Amniotic epithelial cell (primary cell): ENCODE measurements around the gene ZAP70.

Experiments used
- DNase-seq: peaks from one replicate; pipeline ENCODE4 v3.0.0-alpha.2; 2010; ENCODE audit warnings: low read depth

The ZAP70 gene

GRCh38 chr2:97752342-97753334 is 39.3 kb downstream of the ZAP70 start:
- DNase-seq = peak; percentile 19

GRCh38 chr2:97754690-97755346 is 41.4 kb downstream of the ZAP70 start:
- no peak for DNase-seq

- DNase-seq = no peak
These were observed 42.1 kb downstream of the ZAP70 start for GRCh38 chr2:97755491-97755890.

GRCh38 chr2:97757062-97757461 is 43.7 kb downstream of the ZAP70 start:
- DNase-seq = no peak

GRCh38 chr2:97758131-97758705 is 44.8 kb downstream of the ZAP70 start:
- no peak for DNase-seq

GRCh38 chr2:97759727-97760407 is 46.5 kb downstream of the ZAP70 start:
- no peak for DNase-seq

GRCh38 chr2:97760480-97761049 is 47.2 kb downstream of the ZAP70 start:
- no peak for DNase-seq

- no peak for DNase-seq
These were observed 47.8 kb downstream of the ZAP70 start for GRCh38 chr2:97761192-97761591.

- DNase-seq = no peak
These were observed 49.9 kb downstream of the ZAP70 start for GRCh38 chr2:97763176-97763845.

- no peak for DNase-seq
These were observed 51.3 kb downstream of the ZAP70 start for GRCh38 chr2:97764559-97765263.

GRCh38 chr2:97765933-97766332 is 52.6 kb downstream of the ZAP70 start:
- DNase-seq = no peak

GRCh38 chr2:97766567-97766966 is 53.2 kb downstream of the ZAP70 start:
- no peak for DNase-seq

- no peak for DNase-seq
These were observed 55.9 kb downstream of the ZAP70 start for GRCh38 chr2:97769308-97769707.

GRCh38 chr2:97769711-97770110 is 56.3 kb downstream of the ZAP70 start:
- no peak for DNase-seq

GRCh38 chr2:97770445-97770844 is 57.1 kb downstream of the ZAP70 start:
- no peak for DNase-seq

GRCh38 chr2:97774425-97774824 is 61.0 kb downstream of the ZAP70 start:
- DNase-seq = peak; percentile 14

- DNase-seq = no peak
These were observed 61.7 kb downstream of the ZAP70 start for GRCh38 chr2:97775074-97775473.

GRCh38 chr2:97779141-97779540 is 65.8 kb downstream of the ZAP70 start:
- no peak for DNase-seq

- no peak for DNase-seq
These were observed 68.6 kb downstream of the ZAP70 start for GRCh38 chr2:97781981-97782380.

- DNase-seq = no peak
These were observed 71.6 kb downstream of the ZAP70 start for GRCh38 chr2:97784953-97785352.

- peak; percentile 16 for DNase-seq
These were observed 72.4 kb downstream of the ZAP70 start for GRCh38 chr2:97785818-97786217.
